Measurements from ENCODE around the gene APBB1.

DNA sequence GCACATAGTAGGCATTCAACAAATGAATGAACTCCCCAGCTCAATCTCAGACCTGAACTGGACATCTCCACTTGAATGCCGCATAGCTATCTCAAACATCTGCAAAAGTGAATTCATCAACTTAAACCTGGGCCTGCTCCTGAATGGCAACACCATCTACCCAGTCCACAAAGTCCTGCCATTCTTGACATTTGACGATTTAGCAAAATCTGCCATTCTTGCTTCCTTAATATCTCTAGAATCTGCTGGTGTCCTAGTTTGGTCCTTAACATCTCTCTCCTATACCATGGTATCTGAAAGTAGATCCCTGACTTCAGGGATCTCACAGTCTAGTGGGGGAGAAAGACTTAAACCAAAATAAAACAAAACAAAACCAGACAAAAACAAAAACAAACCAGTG lies 34.3 kb upstream of the APBB1 start:
- no peak for TF ChIP-seq POLR2A (IDR thresholded peaks at IDR 0.05; ENCODE audit: low read length)
- no peak for TF ChIP-seq GATA1 (IDR thresholded peaks at IDR 0.05; ENCODE audit: low read depth, low read length)
